HL-60 (cell line): ENCODE measurements around the gene SEPTIN1.

Experiments
- CTCF ChIP-seq: IDR thresholded peaks from one replicate; pipeline ENCODE4 v1.5.1; 2011; ENCODE audit warnings: low read length, control low read depth, inconsistent platforms; ENCODE audit not compliant: insufficient read depth
- REST ChIP-seq: IDR thresholded peaks from 2 replicates; pipeline ENCODE4 v1.6.1; 2012; ENCODE audit warnings: low read depth; ENCODE audit not compliant: insufficient replicate concordance
- SPI1 ChIP-seq: IDR thresholded peaks from 2 replicates; pipeline ENCODE4 v1.6.1; 2012; ENCODE audit warnings: low read depth, mild to moderate bottlenecking, borderline replicate concordance

GRCh38 chr16:30379158-30379783 lies 3.1 kb downstream of the SEPTIN1 start:
- TF ChIP-seq CTCF, result no peak
- no peak for TF ChIP-seq SPI1
- no peak for TF ChIP-seq REST
